ENCODE data around the gene RXRB.
A peak's percentile ranks its signal among the peaks of the same experiment; 100 is the strongest.

The RXRB gene

DNA sequence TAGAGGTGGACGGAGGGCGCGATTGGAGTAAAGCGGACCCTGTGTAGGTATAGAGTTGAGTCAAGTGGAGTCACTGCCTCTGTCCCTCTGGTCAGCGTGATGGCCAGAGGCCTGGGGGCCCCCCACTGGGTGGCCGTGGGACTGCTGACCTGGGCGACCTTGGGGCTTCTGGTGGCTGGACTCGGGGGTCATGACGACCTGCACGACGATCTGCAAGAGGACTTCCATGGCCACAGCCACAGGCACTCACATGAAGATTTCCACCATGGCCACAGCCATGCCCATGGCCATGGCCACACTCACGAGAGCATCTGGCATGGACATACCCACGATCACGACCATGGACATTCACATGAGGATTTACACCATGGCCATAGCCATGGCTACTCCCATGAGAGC lies 681 bp upstream of the RXRB start:
- no peaks in the 10 kb centered on the region for H3K27me3 ChIP-seq (ENCODE audit: control insufficient read depth, insufficient read depth, low read length)
- H3K9ac ChIP-seq (ENCODE audit: low read length) = peak overlapping the region; percentile 97
- peak overlapping the region; percentile 72 for H3K4me3 ChIP-seq (ENCODE audit: low read length)
- no peaks in the 10 kb centered on the region for H3K9me3 ChIP-seq (ENCODE audit: control insufficient read depth, low read length)
- peaks cover 21% of the 10 kb centered on the region for H3K36me3 ChIP-seq (ENCODE audit: control insufficient read depth, insufficient read depth, low read length)
- H3K4me1 ChIP-seq (ENCODE audit: control insufficient read depth, insufficient read depth, low read length) = peaks cover 61% of the 10 kb centered on the region

DNA sequence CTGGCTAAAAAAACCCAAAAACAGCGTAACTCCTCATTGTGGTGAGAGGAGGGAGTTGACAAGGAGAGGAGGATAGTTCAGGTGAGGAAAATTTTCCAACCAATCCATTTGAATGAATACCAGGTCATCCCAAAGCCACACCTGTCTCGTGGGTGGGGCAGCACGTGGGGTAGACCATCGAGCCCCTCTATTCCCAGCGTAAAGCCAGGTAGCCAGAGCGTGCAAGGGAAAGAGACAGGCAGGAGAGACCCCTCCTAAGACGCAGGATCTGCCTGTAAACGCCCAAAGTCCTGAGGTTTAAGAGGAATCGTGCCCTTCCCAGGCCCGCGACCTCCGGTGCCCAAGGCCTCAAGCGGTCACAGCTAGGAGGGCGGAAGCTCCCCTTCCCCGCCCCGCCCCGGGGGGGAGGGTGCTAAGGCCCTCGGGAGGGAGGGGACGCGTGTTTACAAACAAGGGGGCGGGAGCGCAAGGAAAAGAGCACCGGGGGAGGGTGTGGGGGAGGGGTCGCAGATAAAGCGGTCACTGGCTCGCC lies 712 bp downstream of the RXRB start:
- H3K27me3 ChIP-seq (ENCODE audit: control insufficient read depth, insufficient read depth, low read length) = no peaks in the 10 kb centered on the region
- H3K9ac ChIP-seq (ENCODE audit: low read length) = peak overlapping the region; percentile 97
- peak overlapping the region; percentile 72 for H3K4me3 ChIP-seq (ENCODE audit: low read length)
- peaks cover 50% of the 10 kb centered on the region for H3K4me1 ChIP-seq (ENCODE audit: control insufficient read depth, insufficient read depth, low read length)
- no peaks in the 10 kb centered on the region for H3K9me3 ChIP-seq (ENCODE audit: control insufficient read depth, low read length)
- peaks cover 31% of the 10 kb centered on the region for H3K36me3 ChIP-seq (ENCODE audit: control insufficient read depth, insufficient read depth, low read length)

DNA sequence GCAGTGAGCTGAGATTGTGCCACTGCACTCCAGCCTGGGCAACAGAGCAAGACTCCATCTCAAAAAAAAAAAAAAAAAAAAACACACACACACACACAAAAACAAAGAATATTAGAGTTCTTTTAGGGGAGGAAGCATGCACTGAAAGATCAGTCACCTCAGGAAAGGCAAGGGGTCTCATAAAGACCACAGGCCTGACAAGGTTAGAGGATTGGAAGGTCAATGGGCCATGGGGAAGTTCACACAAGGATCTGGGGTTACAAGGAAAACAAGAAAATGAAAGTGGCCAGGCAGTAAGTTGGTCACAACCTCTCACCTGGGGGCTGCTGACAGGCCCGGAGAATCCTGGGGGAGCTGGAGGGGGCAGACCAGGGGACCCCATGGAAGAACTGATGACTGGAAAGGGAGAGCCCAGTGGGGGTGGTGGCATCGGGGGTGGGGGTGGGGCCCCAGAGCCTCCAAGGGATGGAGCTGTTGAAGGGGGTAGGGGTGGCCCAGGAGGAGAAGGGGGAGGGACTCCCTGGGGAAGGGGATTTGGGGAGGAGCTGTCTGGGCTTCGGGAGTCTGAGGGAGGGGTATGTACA lies 1.5 kb downstream of the RXRB start:
- Histone ChIP-seq H3K4me3 (ENCODE audit: low read length) (no peak overlapping the region), H3K27me3 (ENCODE audit: control insufficient read depth, insufficient read depth, low read length) (no peaks in the 10 kb centered on the region), H3K9ac (ENCODE audit: low read length) (peak overlapping the region; percentile 97), H3K9me3 (ENCODE audit: control insufficient read depth, low read length) (no peaks in the 10 kb centered on the region), H3K4me1 (ENCODE audit: control insufficient read depth, insufficient read depth, low read length) (peaks cover 45% of the 10 kb centered on the region), H3K36me3 (ENCODE audit: control insufficient read depth, insufficient read depth, low read length) (peaks cover 33% of the 10 kb centered on the region)

DNA sequence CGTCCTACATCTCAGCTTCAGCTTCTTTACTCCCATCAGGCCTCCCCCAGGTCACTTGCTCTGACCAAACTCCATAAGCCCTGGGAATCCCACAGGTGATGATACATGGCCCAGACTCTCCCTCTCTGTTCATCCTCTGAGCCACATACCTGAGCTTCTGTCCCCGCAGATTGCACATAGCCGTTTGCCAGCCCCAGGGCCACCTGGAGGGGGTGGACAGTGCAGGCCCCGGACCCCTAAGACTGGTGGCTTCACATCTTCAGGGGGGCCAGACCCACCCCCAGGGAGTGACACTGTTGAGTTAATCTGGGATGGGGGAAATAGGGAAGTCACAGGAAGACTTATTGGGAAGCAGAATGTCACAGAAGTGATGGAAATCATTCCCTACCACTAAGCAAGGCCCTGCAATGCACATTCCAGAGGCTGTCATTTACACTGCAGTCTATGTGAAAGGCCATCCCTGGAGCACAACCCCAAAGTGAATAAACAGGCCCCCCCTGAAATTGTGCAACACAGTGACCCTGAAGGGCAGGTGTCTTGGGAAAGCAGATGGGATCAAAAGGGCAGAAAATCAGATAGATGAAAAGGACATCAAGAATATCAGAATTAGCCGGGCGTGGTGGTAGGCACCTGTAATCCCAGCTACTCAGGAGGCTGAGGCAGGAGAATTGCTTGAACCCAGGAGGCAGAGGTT lies 2.2 kb downstream of the RXRB start:
- H3K9ac ChIP-seq (ENCODE audit: low read length) = no peak overlapping the region
- no peaks in the 10 kb centered on the region for H3K9me3 ChIP-seq (ENCODE audit: control insufficient read depth, low read length)
- H3K4me1 ChIP-seq (ENCODE audit: control insufficient read depth, insufficient read depth, low read length) = peaks cover 39% of the 10 kb centered on the region

DNA sequence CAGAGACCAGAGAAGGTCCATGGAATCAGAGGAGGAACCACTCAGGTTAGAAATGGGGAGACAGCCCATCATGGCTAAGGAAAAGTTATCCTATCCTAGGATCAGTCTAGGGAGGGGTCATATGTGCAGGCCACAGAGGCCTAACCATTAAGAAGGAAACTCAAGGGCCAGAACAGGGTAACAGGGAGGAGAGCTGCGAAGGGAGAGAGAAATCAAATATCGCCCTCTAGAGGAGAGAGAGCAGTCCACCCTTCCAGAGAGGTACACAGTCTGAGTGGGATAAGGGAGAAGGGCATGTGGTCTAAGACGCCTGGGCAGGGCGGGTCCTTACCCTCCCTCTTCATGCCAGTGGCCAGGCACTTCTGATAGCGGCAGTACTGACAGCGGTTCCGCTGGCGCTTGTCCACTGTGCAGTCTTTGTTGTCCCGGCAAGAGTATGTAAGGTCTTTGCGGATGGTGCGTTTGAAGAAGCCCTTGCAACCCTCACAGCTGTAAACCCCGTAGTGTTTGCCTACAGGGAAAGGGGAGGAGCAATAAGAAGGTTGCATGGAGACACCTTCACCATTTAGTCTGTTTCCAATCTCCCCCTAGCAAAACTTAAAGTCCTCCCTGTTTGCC lies 2.9 kb downstream of the RXRB start:
- H3K36me3 ChIP-seq (ENCODE audit: control insufficient read depth, insufficient read depth, low read length) = peaks cover 22% of the 10 kb centered on the region
- H3K9ac ChIP-seq (ENCODE audit: low read length) = no peak overlapping the region
- peaks cover 42% of the 10 kb centered on the region for H3K4me1 ChIP-seq (ENCODE audit: control insufficient read depth, insufficient read depth, low read length)
- H3K27me3 ChIP-seq (ENCODE audit: control insufficient read depth, insufficient read depth, low read length) = peaks cover 6% of the 10 kb centered on the region
- no peaks in the 10 kb centered on the region for H3K9me3 ChIP-seq (ENCODE audit: control insufficient read depth, low read length)
- H3K4me3 ChIP-seq (ENCODE audit: low read length) = no peak overlapping the region

More for the DNA sequence above, 2.2 kb downstream of the RXRB start:
- no peaks in the 10 kb centered on the region for H3K27me3 ChIP-seq (ENCODE audit: control insufficient read depth, insufficient read depth, low read length)
- peaks cover 27% of the 10 kb centered on the region for H3K36me3 ChIP-seq (ENCODE audit: control insufficient read depth, insufficient read depth, low read length)
- H3K4me3 ChIP-seq (ENCODE audit: low read length) = no peak overlapping the region

DNA sequence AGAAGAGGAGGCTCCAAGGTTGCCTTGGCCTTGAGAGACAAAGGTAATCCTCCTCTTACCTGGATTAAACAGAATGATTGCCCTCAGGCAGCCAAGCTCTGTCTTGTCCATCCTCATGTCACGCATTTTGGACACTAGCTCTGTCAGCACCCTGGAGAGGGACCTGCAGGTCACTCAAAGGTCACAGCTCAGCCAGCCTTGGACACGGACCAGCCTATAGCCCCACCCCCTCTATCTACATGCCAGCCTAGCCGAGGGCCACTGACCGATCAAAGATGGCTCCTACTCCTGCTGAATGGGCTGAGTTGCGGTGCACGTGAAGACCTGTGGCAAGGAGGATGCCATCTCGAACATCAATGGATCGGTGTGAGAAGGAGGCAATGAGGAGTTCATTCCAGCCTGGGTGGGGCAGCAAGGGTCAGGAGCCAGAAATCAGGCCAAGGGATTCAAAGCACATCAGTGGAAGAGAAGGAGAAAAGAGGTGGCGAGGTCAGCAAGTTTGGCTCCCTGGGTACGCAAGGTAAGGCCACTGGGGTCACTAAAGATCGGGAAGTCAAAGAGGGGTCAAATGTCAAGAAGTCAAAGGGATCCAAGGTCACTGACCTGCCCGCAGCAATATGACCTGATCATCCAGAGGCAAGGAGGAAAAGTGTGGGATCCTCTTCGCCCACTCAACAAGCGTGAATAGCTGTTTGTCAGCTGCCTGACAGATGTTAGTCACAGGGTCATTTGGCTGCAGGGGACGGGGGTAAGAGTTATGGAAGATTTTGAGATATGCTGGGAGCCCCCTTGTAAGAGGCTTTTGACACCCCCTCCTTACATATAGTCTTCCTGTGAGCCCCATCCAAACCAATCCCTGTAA lies 4.9 kb downstream of the RXRB start:
- Histone ChIP-seq H3K36me3 (ENCODE audit: control insufficient read depth, insufficient read depth, low read length) (peaks cover 17% of the 10 kb centered on the region), H3K9ac (ENCODE audit: low read length) (no peak overlapping the region), H3K4me3 (ENCODE audit: low read length) (no peak overlapping the region), H3K4me1 (ENCODE audit: control insufficient read depth, insufficient read depth, low read length) (peaks cover 40% of the 10 kb centered on the region), H3K27me3 (ENCODE audit: control insufficient read depth, insufficient read depth, low read length) (peaks cover 25% of the 10 kb centered on the region), H3K9me3 (ENCODE audit: control insufficient read depth, low read length) (no peaks in the 10 kb centered on the region)

DNA sequence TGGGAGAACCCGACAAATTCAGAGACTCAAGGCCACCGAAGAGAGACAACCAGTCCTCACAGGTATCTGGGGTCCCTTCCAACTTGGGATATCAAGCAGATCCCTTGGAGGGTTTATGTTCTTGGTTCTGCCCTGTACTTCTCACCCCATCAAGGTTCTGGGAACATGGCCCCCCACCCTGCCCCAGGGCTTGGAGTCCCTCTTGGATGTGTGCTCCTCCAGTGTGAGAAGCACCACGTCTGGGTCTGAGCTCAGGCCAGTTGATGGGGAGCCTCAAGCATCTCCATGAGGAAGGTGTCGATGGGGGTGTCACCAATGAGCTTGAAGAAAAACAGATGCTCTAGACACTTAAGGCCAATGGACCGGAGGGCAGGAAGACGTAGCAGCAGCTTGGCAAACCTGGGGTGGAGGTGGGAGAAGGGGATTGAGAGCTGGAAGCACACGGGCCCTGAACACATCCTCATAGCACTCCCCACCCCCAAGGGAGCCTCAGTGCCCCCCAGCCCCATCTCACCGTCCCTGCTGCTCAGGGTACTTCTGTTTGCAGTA lies 6.0 kb downstream of the RXRB start:
- H3K36me3 ChIP-seq (ENCODE audit: control insufficient read depth, insufficient read depth, low read length) = peaks cover 17% of the 10 kb centered on the region
- no peak overlapping the region for H3K4me3 ChIP-seq (ENCODE audit: low read length)
- H3K9me3 ChIP-seq (ENCODE audit: control insufficient read depth, low read length) = no peaks in the 10 kb centered on the region
- H3K27me3 ChIP-seq (ENCODE audit: control insufficient read depth, insufficient read depth, low read length) = peaks cover 35% of the 10 kb centered on the region
- H3K9ac ChIP-seq (ENCODE audit: low read length) = no peak overlapping the region
- H3K4me1 ChIP-seq (ENCODE audit: control insufficient read depth, insufficient read depth, low read length) = peaks cover 39% of the 10 kb centered on the region

DNA sequence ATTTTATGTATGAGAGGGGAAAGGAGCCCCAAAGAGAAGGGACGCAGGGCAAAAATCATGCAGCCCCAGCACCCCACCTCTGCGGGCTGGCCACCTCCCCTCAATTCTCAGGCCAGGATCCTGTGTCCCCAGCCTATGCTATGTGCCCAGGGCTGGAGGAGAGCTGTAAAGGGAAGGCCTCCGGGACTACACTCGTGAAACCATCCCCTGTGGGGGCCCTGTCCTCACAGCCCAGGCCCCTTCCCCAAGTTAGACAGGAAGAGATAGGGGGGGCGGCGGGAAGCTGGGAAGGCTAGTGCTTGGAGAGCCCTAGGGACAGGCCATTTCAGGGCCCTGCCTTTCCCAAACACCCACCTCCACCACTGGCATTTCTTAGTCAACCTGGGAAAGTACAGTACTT lies 6.8 kb downstream of the RXRB start:
- Histone ChIP-seq H3K9me3 (ENCODE audit: control insufficient read depth, low read length) (no peaks in the 10 kb centered on the region), H3K36me3 (ENCODE audit: control insufficient read depth, insufficient read depth, low read length) (peaks cover 17% of the 10 kb centered on the region), H3K27me3 (ENCODE audit: control insufficient read depth, insufficient read depth, low read length) (peaks cover 42% of the 10 kb centered on the region), H3K4me1 (ENCODE audit: control insufficient read depth, insufficient read depth, low read length) (peaks cover 30% of the 10 kb centered on the region), H3K9ac (ENCODE audit: low read length) (no peak overlapping the region), H3K4me3 (ENCODE audit: low read length) (no peak overlapping the region)

DNA sequence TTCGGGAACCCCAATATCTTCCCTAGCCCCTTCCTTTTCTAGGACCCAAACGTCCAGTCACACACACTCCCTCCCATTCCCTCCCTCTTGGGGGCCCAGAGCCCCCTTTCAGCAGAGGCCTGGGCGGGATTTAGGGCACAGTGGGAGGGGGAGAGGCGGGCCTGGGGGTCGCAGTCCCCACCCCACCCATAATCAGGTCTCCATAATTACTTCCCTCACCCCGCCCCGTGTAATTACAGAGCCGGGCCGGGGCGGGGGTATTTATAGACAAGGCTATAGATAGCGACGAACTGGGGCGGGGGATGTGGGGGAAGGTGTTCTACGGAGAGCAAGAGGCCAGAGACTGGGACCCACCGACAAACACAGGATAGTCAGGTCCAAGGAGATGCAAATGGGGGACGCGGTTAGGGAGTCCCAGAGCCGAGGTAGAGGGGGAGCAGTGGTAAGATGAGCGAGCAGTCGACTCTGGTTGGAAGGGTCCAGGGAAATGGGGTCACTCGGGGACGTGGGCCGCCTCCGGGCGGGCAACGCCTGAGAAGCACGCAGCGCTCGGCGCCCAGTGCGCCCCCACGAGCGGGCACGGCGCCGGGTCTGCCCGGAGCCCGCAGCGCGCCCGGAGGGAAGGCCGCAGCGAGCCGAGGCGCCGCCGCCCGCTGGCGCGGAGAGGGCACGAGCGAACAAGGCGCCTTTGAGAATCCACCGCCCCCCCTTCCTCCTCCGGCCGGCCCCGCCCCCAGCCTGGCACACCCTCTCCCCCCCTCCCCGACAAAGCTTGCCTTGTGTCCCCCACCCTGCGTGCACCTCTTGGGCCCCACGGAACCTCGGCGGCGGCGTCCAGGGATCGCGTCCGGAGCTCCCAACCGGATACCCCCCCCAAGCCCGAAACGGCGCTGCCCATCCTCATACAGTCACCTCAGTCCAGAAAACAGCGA lies 7.5 kb downstream of the RXRB start:
- Histone ChIP-seq H3K9ac (ENCODE audit: low read length) (peak overlapping the region; percentile 47), H3K36me3 (ENCODE audit: control insufficient read depth, insufficient read depth, low read length) (peaks cover 17% of the 10 kb centered on the region)

DNA sequence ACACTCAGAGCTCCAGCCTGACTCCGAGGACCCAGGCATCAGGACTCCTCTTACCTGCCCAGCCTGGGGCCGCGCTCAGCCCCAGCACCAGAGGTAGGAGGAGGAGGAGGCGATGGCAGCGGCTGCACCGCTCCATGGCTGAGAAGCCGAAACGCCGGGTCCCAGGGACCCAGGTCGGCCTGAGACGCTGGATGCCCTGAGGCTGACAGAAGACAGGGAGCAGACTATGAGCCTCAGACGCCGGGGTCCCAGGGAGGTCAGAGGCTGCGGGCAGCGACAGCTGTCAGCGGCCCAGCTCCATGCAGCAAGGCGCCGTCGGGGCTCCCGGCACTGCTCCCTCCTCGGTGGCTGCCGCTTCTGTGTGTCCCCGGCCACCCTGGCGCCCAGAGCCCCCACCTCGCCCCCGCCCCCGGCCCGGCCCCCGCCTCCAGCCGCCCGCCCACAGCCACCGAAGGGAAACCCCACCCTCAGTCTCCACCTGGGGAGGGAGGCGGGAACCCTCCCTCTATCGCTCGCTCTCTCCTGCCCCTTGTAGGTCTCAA lies 8.3 kb downstream of the RXRB start, which contains the start of gene COL11A2:
COL11A2 (minus strand) TSS at position 363 of the 542 bp plus-strand sequence; CDS start at position 136, 227 bp downstream.
- peaks cover 45% of the 10 kb centered on the region for H3K27me3 ChIP-seq (ENCODE audit: control insufficient read depth, insufficient read depth, low read length)
- peak within 1 kb of the TSS; percentile 47 for H3K9ac ChIP-seq (ENCODE audit: low read length)
- peak within 1 kb of the TSS; percentile 29 for H3K4me3 ChIP-seq (ENCODE audit: low read length)
- H3K9me3 ChIP-seq (ENCODE audit: control insufficient read depth, low read length) = no peaks in the 10 kb centered on the region
- peaks cover 21% of the 10 kb centered on the region for H3K4me1 ChIP-seq (ENCODE audit: control insufficient read depth, insufficient read depth, low read length)
- H3K36me3 ChIP-seq (ENCODE audit: control insufficient read depth, insufficient read depth, low read length) = peaks cover 15% of the 10 kb centered on the region

More for the DNA sequence above, 7.5 kb downstream of the RXRB start:
- Histone ChIP-seq H3K4me1 (ENCODE audit: control insufficient read depth, insufficient read depth, low read length) (peaks cover 28% of the 10 kb centered on the region), H3K4me3 (ENCODE audit: low read length) (peak overlapping the region; percentile 29), H3K27me3 (ENCODE audit: control insufficient read depth, insufficient read depth, low read length) (peaks cover 45% of the 10 kb centered on the region), H3K9me3 (ENCODE audit: control insufficient read depth, low read length) (no peaks in the 10 kb centered on the region)

Measured in mucosa of stomach (tissue), 1 donor.